Right atrium auricular region (tissue), 2 donors: Measurements from ENCODE around the gene PCYT1A. TPM values are rescaled to one million over a fixed set of nuclear protein-coding genes. Genes with fewer than 3 reads are reported as not detected.

Source experiments
- DNase-seq: peaks from one replicate; pipeline ENCODE4 v3.0.0-alpha.2; 2019; ENCODE audit warnings: low spot score
- H3K27ac ChIP-seq, 2 donors: fragments of 200-600 bp; sonication (generic); 1 replicate in 1 of 2; 2 replicates in 1 of 2; pipeline ENCODE4 v1.5.1; 2016 to 2019
- H3K27me3 ChIP-seq, 2 donors: fragments of 200-600 bp; sonication (generic); one replicate each; pipeline versions ENCODE4 v1.5.1 to v1.6.0; 2017 to 2019
- H3K36me3 ChIP-seq: fragments of 200-600 bp; sonication (generic); one replicate; pipeline ENCODE4 v1.5.1; 2016
- H3K4me1 ChIP-seq, 2 donors: fragments of 200-600 bp; sonication (generic); one replicate each; pipeline versions ENCODE4 v1.5.1 to v1.6.0; 2017 to 2019
- H3K4me3 ChIP-seq, 2 donors: fragments of 200-600 bp; sonication (generic); 1 replicate in 1 of 2; 2 replicates in 1 of 2; pipeline ENCODE4 v1.5.1; 2017 to 2019; ENCODE audit warnings: mild to moderate bottlenecking in 1 of 2, moderate library complexity in 1 of 2
- H3K9me3 ChIP-seq, 2 donors: fragments of 200-600 bp; sonication (generic); one replicate each; pipeline ENCODE4 v1.5.1; 2019
- total RNA-seq, 2 donors: library from RNA; depleted of rRNA; stranded (reverse); fragments of >200 nt; gene quantifications; one replicate each; pipeline ENCODE4 v1.1.0, GENCODE V29; 2016
- TF ChIP-seq, protein P1 (sequence below), 2 donors: fragments of 200-600 bp; sonication (generic); IDR thresholded peaks; one replicate each; pipeline ENCODE4 v1.5.1; 2019; ENCODE audit warnings: antibody characterized with exemption in 2 of 2

Gene PCYT1A
- total RNA-seq, 2 donors from 2014 or later, result 89.0 to 135 TPM

DNA sequence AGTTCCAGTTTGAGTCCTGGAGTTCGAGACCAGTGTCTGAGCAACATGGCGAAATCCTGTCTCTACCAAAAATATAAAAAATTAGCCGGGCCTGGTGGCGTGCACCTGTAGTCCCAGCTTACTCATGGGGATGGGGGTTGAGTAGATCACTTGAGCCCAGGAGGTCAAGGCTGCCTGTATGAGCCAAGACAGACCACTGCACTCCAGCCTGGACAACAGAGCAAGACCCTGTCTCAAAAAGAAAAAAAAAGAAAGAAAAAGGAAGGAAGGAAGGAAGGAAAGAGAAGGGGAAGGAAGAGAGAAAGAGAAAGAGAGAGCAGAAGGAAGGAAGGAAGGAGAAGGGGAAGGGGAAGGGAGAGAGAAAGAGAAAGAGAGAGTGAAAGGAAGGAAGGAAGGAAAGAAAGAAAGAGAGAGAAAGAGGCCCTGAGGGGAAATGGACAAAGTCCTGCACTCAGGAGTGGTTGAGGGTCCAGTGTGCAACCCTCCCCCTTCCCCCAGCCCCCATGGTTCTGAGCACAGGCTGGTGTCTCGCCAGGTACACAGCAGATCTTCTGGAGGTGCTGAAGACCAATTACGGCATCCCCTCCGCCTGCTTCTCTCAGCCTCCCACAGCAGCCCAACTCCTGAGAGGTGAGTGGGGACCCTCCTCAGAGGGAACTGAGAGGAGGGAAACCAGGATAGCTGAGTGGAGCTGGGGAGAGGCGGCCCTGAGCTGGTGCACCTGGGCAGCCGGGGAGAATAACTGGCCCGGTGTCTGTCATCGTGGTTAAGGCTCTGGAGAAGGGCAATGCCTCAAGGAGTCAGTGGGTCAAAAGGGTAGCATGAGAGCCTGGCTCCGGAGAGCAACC, 70.0 kb downstream of the PCYT1A start:
- Histone ChIP-seq H3K9me3 (no peaks in the 10 kb centered on the region), H3K4me1 (peaks cover 0 to 8% of the 10 kb centered on the region in 2 donors), H3K36me3 (no peaks in the 10 kb centered on the region), H3K27ac (no peak overlapping the region), H3K4me3 (no peak overlapping the region), H3K27me3 (peaks cover 0 to 6% of the 10 kb centered on the region in 2 donors)
- TF ChIP-seq, protein P1, sequence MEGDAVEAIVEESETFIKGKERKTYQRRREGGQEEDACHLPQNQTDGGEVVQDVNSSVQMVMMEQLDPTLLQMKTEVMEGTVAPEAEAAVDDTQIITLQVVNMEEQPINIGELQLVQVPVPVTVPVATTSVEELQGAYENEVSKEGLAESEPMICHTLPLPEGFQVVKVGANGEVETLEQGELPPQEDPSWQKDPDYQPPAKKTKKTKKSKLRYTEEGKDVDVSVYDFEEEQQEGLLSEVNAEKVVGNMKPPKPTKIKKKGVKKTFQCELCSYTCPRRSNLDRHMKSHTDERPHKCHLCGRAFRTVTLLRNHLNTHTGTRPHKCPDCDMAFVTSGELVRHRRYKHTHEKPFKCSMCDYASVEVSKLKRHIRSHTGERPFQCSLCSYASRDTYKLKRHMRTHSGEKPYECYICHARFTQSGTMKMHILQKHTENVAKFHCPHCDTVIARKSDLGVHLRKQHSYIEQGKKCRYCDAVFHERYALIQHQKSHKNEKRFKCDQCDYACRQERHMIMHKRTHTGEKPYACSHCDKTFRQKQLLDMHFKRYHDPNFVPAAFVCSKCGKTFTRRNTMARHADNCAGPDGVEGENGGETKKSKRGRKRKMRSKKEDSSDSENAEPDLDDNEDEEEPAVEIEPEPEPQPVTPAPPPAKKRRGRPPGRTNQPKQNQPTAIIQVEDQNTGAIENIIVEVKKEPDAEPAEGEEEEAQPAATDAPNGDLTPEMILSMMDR (IDR thresholded peaks at IDR 0.05), result no peak
- DNase-seq, result no peak

DNA sequence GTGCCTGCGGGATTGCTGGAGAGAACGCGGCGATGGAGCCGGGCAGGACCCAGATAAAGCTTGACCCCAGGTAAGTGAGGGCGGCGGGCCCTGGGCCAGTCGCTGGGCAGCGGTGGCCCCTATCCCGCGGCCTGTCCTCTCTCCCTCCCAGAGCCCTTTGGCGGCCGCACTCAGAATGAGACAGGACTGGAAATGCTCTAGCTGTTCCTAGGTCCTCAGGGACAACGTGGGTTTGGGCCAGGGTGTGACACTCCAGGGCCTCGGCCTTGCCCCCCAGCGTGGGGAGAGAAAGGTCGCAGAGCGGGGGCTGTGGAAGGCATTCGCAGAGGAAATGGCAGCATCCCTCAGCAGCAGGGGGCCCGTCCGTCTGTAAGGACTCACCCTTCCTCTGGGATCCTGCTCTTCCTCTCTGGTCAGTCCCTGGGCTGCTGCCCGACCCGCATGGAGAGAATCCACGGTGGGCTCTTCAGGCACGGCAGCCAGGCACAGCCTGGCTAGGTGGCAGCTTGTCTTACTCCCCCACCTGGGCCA, 70.8 kb downstream of the PCYT1A start:
- Histone ChIP-seq H3K4me3 (no peak overlapping the region), H3K36me3 (no peaks in the 10 kb centered on the region), H3K27me3 (peaks cover 0 to 6% of the 10 kb centered on the region in 2 donors), H3K27ac (no peak overlapping the region), H3K4me1 (peaks cover 0 to 8% of the 10 kb centered on the region in 2 donors), H3K9me3 (no peaks in the 10 kb centered on the region)
- TF ChIP-seq, protein P1 (IDR thresholded peaks at IDR 0.05), result no peak
- no peak for DNase-seq

DNA sequence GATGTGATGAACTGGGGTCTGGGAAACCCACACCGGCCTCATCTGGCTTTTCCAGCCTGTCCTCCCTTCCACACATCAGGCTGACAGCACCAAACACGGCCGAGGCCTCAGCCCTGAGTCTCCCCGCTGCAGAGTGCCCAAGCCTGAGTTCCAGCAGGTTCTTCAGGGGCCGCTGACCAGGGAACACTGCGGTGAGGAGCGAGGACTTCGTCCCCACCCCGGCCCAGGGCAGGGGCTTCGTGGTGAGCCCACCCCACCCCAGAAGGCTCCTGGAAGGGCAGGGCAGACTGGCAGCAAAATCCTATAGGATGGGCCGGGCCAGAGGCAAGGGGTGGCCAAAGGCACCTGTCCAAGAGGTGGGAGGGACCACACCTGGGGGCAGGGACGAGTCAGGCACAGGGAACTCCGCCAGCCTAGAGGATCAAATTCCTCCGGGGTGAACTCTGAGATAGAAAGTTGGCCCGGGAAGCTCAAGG, 71.4 kb downstream of the PCYT1A start, which contains the start of gene SLC51A:
Gene SLC51A (plus strand): TSS at position 446 of the 476 bp plus-strand sequence. CDS start 179 bp downstream, outside the sequence.
- Histone ChIP-seq H3K27me3 (peaks cover 0 to 6% of the 10 kb centered on the region in 2 donors), H3K9me3 (no peaks in the 10 kb centered on the region), H3K4me1 (peaks cover 0 to 8% of the 10 kb centered on the region in 2 donors), H3K27ac (no peak within 1 kb of the TSS), H3K4me3 (no peak within 1 kb of the TSS), H3K36me3 (no peaks in the 10 kb centered on the region)
- TF ChIP-seq, protein P1 (IDR thresholded peaks at IDR 0.05), result no peak
- DNase-seq, result no peak

DNA sequence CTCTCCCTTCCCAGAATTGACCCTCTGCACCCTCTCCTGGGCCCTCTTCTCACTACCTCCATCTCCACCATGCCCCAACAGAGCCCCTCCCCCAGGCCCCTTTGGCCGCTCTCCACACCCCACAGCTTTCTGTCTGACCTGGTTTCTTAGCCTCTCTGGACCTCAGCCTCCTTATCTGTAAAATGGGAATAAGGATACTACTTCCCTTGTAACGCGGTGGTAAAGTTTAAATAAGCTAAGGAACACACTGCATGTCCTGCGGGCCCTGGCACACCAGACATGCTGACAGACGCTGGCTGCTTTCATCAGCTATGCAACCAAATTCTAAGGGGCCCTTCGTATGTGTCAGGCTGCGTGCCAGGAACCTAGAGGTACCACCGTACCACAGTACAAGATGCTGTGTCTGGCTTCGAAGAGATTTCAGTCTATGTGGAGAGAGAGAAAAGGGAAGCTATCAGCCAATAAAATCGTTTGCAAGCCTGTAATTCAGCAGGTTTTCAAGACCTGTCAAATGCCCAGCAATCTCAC, 72.0 kb downstream of the PCYT1A start:
- Histone ChIP-seq H3K4me1 (peaks cover 0 to 8% of the 10 kb centered on the region in 2 donors), H3K4me3 (no peak overlapping the region), H3K9me3 (no peaks in the 10 kb centered on the region), H3K27ac (no peak overlapping the region), H3K36me3 (no peaks in the 10 kb centered on the region), H3K27me3 (peaks cover 0 to 6% of the 10 kb centered on the region in 2 donors)
- DNase-seq, result no peak
- TF ChIP-seq, protein P1 (IDR thresholded peaks at IDR 0.05), result no peak

DNA sequence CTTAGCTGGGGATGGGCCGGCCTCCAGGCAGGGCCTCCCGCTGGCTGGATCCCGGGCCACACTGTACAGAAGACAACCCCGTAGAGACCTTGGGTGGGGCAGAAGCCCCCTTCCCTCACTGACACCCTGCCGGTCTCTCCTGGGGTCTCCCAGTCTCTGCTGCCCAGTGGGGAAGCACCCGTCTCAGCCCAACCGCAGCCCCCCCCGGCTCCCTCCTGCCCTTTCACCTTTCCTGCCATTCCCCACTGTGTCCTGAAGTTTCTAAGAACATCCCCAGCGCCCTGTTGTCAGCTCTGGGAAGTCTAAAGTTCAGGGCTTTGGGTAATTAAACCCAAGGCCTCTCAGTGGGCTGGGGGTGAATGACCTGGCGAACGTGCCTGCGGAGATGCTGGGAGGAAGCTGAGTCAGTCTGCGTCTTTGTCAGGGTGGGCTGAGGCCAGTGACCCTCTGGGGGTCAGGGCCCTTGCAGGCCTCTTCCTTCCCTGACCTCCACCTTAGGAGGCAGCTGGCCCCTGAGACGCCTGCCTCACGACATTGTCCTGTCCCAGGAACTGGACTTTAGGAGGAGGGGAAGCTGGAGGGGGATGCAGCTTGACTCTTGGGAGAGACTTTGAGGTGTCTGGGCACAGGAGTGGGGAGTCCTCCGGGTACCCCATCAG, 72.6 kb downstream of the PCYT1A start:
- no peak overlapping the region for H3K27ac ChIP-seq
- peaks cover 0 to 6% of the 10 kb centered on the region in 2 donors for H3K27me3 ChIP-seq
- H3K9me3 ChIP-seq, result no peaks in the 10 kb centered on the region
- no peak overlapping the region for H3K4me3 ChIP-seq
- peaks cover 0 to 5% of the 10 kb centered on the region in 2 donors for H3K4me1 ChIP-seq
- TF ChIP-seq, protein P1 (IDR thresholded peaks at IDR 0.05), result no peak
- DNase-seq, result no peak
- H3K36me3 ChIP-seq, result no peaks in the 10 kb centered on the region
